Activated CD8-positive, alpha-beta T cell treated with anti-CD3 and anti-CD28 coated beads, Interleukin-2, amount 10 ng/mL, durations not matched to agents 7 days and 5 days (primary cell): ENCODE data around the gene DOLPP1. TPM values are rescaled to one million over a fixed set of nuclear protein-coding genes. Genes with fewer than 3 reads are reported as not detected.
"Not testable (repeated sequence)": the region's sequence is repeated elsewhere in the genome, so short reads cannot be mapped to it uniquely, and the experiment has no call there.

Source experiments
- ATAC-seq: fragments of 150-1000 bp; cut with Tn5 transposase; one replicate; pipeline ENCODE4 v1.10.0; 2021; ENCODE audit warnings: moderate library complexity
- CTCF ChIA-PET: fragments of 350-600 bp; sonication (Branson Sonifier 250); formaldehyde crosslinking; loops from one replicate; lab custom pipeline; 2021; ENCODE audit warnings: antibody characterized with exemption; lab: Charles Lee
- POLR2A ChIA-PET: fragments of 350-600 bp; sonication (Branson Sonifier 250); formaldehyde crosslinking; loops from one replicate; lab custom pipeline; 2021; ENCODE audit warnings: antibody characterized with exemption; lab: Charles Lee
- DNase-seq: peaks from one replicate; pipeline ENCODE4 v3.0.0-alpha.2; 2020
- H3K27ac Mint-ChIP-seq: one replicate; pipeline ENCODE4 v1.8.0; 2021; ENCODE audit warnings: mild to moderate bottlenecking, mixed read lengths
- H3K27me3 Mint-ChIP-seq: one replicate; pipeline ENCODE4 v1.8.0; 2021; ENCODE audit warnings: low read depth, mixed read lengths
- H3K36me3 Mint-ChIP-seq: one replicate; pipeline ENCODE4 v1.8.0; 2021; ENCODE audit warnings: low read depth, mixed read lengths
- H3K4me1 Mint-ChIP-seq: one replicate; pipeline ENCODE4 v1.8.0; 2021; ENCODE audit warnings: low read depth, mixed read lengths
- H3K4me3 Mint-ChIP-seq: one replicate; pipeline ENCODE4 v1.8.0; 2021; ENCODE audit warnings: mild to moderate bottlenecking, mixed read lengths
- H3K9me3 Mint-ChIP-seq: one replicate; pipeline ENCODE4 v1.8.0; 2022; ENCODE audit warnings: mixed read lengths; ENCODE audit not compliant: insufficient read depth
- total RNA-seq, 2 experiments: library from RNA; stranded (reverse); gene quantifications; one replicate each; pipeline ENCODE4 v1.2.3, GENCODE V29; 2021

DOLPP1 gene
- total RNA-seq, 2 experiments from 2014 or later, result 15.9 to 18.8 TPM

GRCh38 chr9:129121483-129121882, 40.6 kb downstream of the DOLPP1 start:
- ChIA-PET POLR2A (interaction anchor here (1.1 to 1.5 kb wide), 2 partner anchors 10 kb away, joined by 4 to 5 read pairs; partner anchors contain the start of genes CRAT and PTPA), CTCF (interaction anchor here (3.7 kb wide), 1 partner anchor 10 kb away, joined by 26 read pairs; no protein-coding TSS in a partner anchor)
- peaks cover 40% of the 10 kb centered on the region for H3K36me3 Mint-ChIP-seq
- ATAC-seq (no peak), DNase-seq (no peak)
- no peak overlapping the region for H3K4me3 Mint-ChIP-seq
- H3K9me3 Mint-ChIP-seq, result no peaks in the 10 kb centered on the region
- H3K27ac Mint-ChIP-seq, result no peak overlapping the region
- H3K27me3 Mint-ChIP-seq, result no peaks in the 10 kb centered on the region
- no peaks in the 10 kb centered on the region for H3K4me1 Mint-ChIP-seq

GRCh38 chr9:129122133-129122532, 41.2 kb downstream of the DOLPP1 start:
- Mint-ChIP-seq H3K36me3 (peaks cover 40% of the 10 kb centered on the region), H3K9me3 (no peaks in the 10 kb centered on the region), H3K4me1 (no peaks in the 10 kb centered on the region), H3K27me3 (no peaks in the 10 kb centered on the region), H3K4me3 (no peak overlapping the region), H3K27ac (no peak overlapping the region)
- ChIA-PET POLR2A (interaction anchor here (1.5 kb wide), 1 partner anchor 11 kb away, joined by 5 read pairs; the partner anchor contains the start of genes CRAT and PTPA), CTCF (interaction anchor here (1.5 to 3.7 kb wide), 3 partner anchors 9 to 21 kb away, joined by 4 to 26 read pairs (median 5); no protein-coding TSS in a partner anchor)
- no peak for DNase-seq
- ATAC-seq, result no peak

- DNase-seq, H3K4me3 Mint-ChIP-seq, H3K27ac Mint-ChIP-seq, H3K27me3 Mint-ChIP-seq, H3K9me3 Mint-ChIP-seq, ATAC-seq, H3K4me1 Mint-ChIP-seq: not testable (repeated sequence)
- ChIA-PET CTCF (interaction anchor here (1.5 to 3.7 kb wide), 3 partner anchors 8 to 20 kb away, joined by 4 to 26 read pairs (median 5); no protein-coding TSS in a partner anchor), POLR2A (interaction anchor here (1.5 kb wide), 1 partner anchor 12 kb away, joined by 5 read pairs; the partner anchor contains the start of genes CRAT and PTPA)
- H3K36me3 Mint-ChIP-seq, result peaks cover 46% of the 10 kb centered on the region
Measured at GRCh38 chr9:129122976-129123375, 42.1 kb downstream of the DOLPP1 start.

- Mint-ChIP-seq H3K4me1 (no peaks in the 10 kb centered on the region), H3K36me3 (peaks cover 41% of the 10 kb centered on the region), H3K9me3 (no peaks in the 10 kb centered on the region), H3K27ac (no peak overlapping the region), H3K27me3 (no peaks in the 10 kb centered on the region), H3K4me3 (no peak overlapping the region)
- no peak for ATAC-seq
- POLR2A ChIA-PET, result interaction anchor here (1.4 to 1.8 kb wide), 2 partner anchors 14 to 53 kb away, joined by 4 to 5 read pairs; partner anchors contain the start of genes CRAT, IER5L and PTPA
- no peak for DNase-seq
- CTCF ChIA-PET, result interaction anchor here (0.6 to 3.3 kb wide), 3 partner anchors 15 to 521 kb away, joined by 3 to 15 read pairs (median 3); no protein-coding TSS in a partner anchor
Measured at GRCh38 chr9:129124506-129125069, 43.7 kb downstream of the DOLPP1 start.

- ATAC-seq, result no peak
Measured at GRCh38 chr9:129125478-129125877, 44.6 kb downstream of the DOLPP1 start.

GRCh38 chr9:129126749-129127618, 46.1 kb downstream of the DOLPP1 start:
- Mint-ChIP-seq H3K9me3 (no peaks in the 10 kb centered on the region), H3K27ac (no peak overlapping the region), H3K4me3 (no peak overlapping the region), H3K4me1 (peaks cover 6% of the 10 kb centered on the region), H3K27me3 (no peaks in the 10 kb centered on the region), H3K36me3 (peaks cover 40% of the 10 kb centered on the region)
- CTCF ChIA-PET, result interaction anchor here (2.6 to 3.3 kb wide), 2 partner anchors 12 to 16 kb away, joined by 7 to 15 read pairs; no protein-coding TSS in a partner anchor
- DNase-seq, result no peak
- POLR2A ChIA-PET, result interaction anchor here (1.8 kb wide), 1 partner anchor 51 kb away, joined by 5 read pairs; the partner anchor contains the start of gene IER5L
- ATAC-seq, result no peak

More at GRCh38 chr9:129125478-129125877, 44.6 kb downstream of the DOLPP1 start:
- no peak overlapping the region for H3K27ac Mint-ChIP-seq
- POLR2A ChIA-PET, result interaction anchor here (0.7 to 1.8 kb wide), 4 partner anchors 11 to 81 kb away, joined by 3 to 5 read pairs (median 4); partner anchors contain the start of genes CRAT, IER5L and PTPA
- no peaks in the 10 kb centered on the region for H3K27me3 Mint-ChIP-seq
- H3K9me3 Mint-ChIP-seq, result no peaks in the 10 kb centered on the region
- H3K4me1 Mint-ChIP-seq, result no peaks in the 10 kb centered on the region
- H3K36me3 Mint-ChIP-seq, result peaks cover 37% of the 10 kb centered on the region
- DNase-seq, result no peak
- CTCF ChIA-PET, result interaction anchor here (0.6 to 3.3 kb wide), 5 partner anchors 14 to 520 kb away, joined by 3 to 15 read pairs (median 4); no protein-coding TSS in a partner anchor
- H3K4me3 Mint-ChIP-seq, result no peak overlapping the region

GRCh38 chr9:129128689-129129088, 47.8 kb downstream of the DOLPP1 start:
- ChIA-PET POLR2A (interaction anchor here (1.1 kb wide), 1 partner anchor 10 kb away, joined by 3 read pairs; no protein-coding TSS in a partner anchor), CTCF (interaction anchor here (0.7 to 1.5 kb wide), 2 partner anchors 10 to 14 kb away, joined by 3 to 5 read pairs; no protein-coding TSS in a partner anchor)
- Mint-ChIP-seq H3K36me3 (peaks cover 43% of the 10 kb centered on the region), H3K4me1 (peaks cover 7% of the 10 kb centered on the region), H3K27ac (no peak overlapping the region), H3K9me3 (no peaks in the 10 kb centered on the region), H3K27me3 (no peaks in the 10 kb centered on the region), H3K4me3 (no peak overlapping the region)
- ATAC-seq (no peak), DNase-seq (no peak)

- H3K36me3 Mint-ChIP-seq, result peaks cover 44% of the 10 kb centered on the region
- CTCF ChIA-PET, result interaction anchor here (0.7 to 4.9 kb wide), 18 partner anchors 8 to 660 kb away, joined by 3 to 154 read pairs (median 10); partner anchors contain the start of genes C9orf50, CRAT, IER5L and NTMT1
- not testable (repeated sequence) for H3K9me3 Mint-ChIP-seq, H3K4me3 Mint-ChIP-seq, H3K4me1 Mint-ChIP-seq, H3K27me3 Mint-ChIP-seq, H3K27ac Mint-ChIP-seq, DNase-seq, ATAC-seq
- POLR2A ChIA-PET, result interaction anchor here (0.6 to 1.2 kb wide), 2 partner anchors 18 to 47 kb away, joined by 3 read pairs; no protein-coding TSS in a partner anchor
Measured at GRCh38 chr9:129130271-129130670, 49.4 kb downstream of the DOLPP1 start.

GRCh38 chr9:129130791-129131190, 49.9 kb downstream of the DOLPP1 start:
- H3K4me1 Mint-ChIP-seq, result peaks cover 7% of the 10 kb centered on the region
- DNase-seq (no peak), ATAC-seq (no peak)
- CTCF ChIA-PET, result interaction anchor here (0.8 to 4.9 kb wide), 37 partner anchors 9 to 650 kb away, joined by 3 to 154 read pairs (median 6); partner anchors contain the start of genes C9orf50, CRAT, DOLPP1 and NTMT1
- no peak overlapping the region for H3K4me3 Mint-ChIP-seq
- peaks cover 47% of the 10 kb centered on the region for H3K36me3 Mint-ChIP-seq
- POLR2A ChIA-PET, result interaction anchor here (0.6 to 1.4 kb wide), 4 partner anchors 10 to 49 kb away, joined by 3 to 4 read pairs (median 3); no protein-coding TSS in a partner anchor
- no peaks in the 10 kb centered on the region for H3K9me3 Mint-ChIP-seq
- H3K27me3 Mint-ChIP-seq, result no peaks in the 10 kb centered on the region
- no peak overlapping the region for H3K27ac Mint-ChIP-seq

- peak; percentile 97 for ATAC-seq
- ChIA-PET CTCF (interaction anchor here (0.6 to 4.9 kb wide), 66 partner anchors 10 to 659 kb away, joined by 3 to 154 read pairs (median 4); partner anchors contain the start of genes C9orf50, CRAT, DOLPP1 and IER5L), POLR2A (interaction anchor here (0.9 to 1.4 kb wide), 5 partner anchors 9 to 489 kb away, joined by 3 to 5 read pairs (median 3); partner anchors contain the start of gene C9orf50)
Measured at GRCh38 chr9:129131300-129132145, 50.6 kb downstream of the DOLPP1 start.

More at GRCh38 chr9:129131300-129132145, 50.6 kb downstream of the DOLPP1 start:
- DNase-seq, result peak; percentile 89
- Mint-ChIP-seq H3K4me3 (no peak overlapping the region), H3K36me3 (peaks cover 47% of the 10 kb centered on the region), H3K9me3 (no peaks in the 10 kb centered on the region), H3K27ac (no peak overlapping the region), H3K27me3 (no peaks in the 10 kb centered on the region), H3K4me1 (peaks cover 7% of the 10 kb centered on the region)
